Measurements from ENCODE around the gene S100A16. TPM values are rescaled to one million over a fixed set of nuclear protein-coding genes. Genes with fewer than 3 reads are reported as not detected.

Gene S100A16
- total RNA-seq, 1 experiment from 2014 or later, result 196 TPM

- Histone ChIP-seq H3K9me3 (ENCODE audit: control insufficient read depth in 1 of 2, insufficient read depth in 1 of 2, low read depth in 1 of 2, low read length in 2 of 2) (no peaks in the 10 kb centered on the region), H3K27ac (ENCODE audit: low read depth, low read length) (peak overlapping the region; percentile 100), H3K4me2 (ENCODE audit: low read length) (peak overlapping the region; percentile 77), H3K4me3 (replicated peaks in 1 of 2; ENCODE audit: low read depth in 1 of 2, low read length in 2 of 2) (no peak overlapping the region), H4K20me1 (ENCODE audit: insufficient read depth) (no peaks in the 10 kb centered on the region), H2AFZ (ENCODE audit: low read depth, low read length, poor library complexity, severe bottlenecking) (no peak overlapping the region), H3K36me3 (ENCODE audit: control insufficient read depth in 1 of 2, insufficient read depth in 2 of 2, low read length in 2 of 2) (no peaks in the 10 kb centered on the region), H3K9ac (ENCODE audit: low read length) (peak overlapping the region; percentile 80), H3K4me1 (ENCODE audit: control insufficient read depth in 1 of 2, insufficient read depth in 2 of 2, low read length in 2 of 2) (peaks cover 53 to 70% of the 10 kb centered on the region in 2 experiments), H3K9me2 (ENCODE audit: insufficient read depth) (no peaks in the 10 kb centered on the region), H3K27me3 (ENCODE audit: insufficient read depth, low read length) (no peaks in the 10 kb centered on the region), H3K79me2 (ENCODE audit: insufficient read depth, low read length) (no peaks in the 10 kb centered on the region)
- intact Hi-C loops (cut with micrococcal nuclease), result no loop called here
- DNase-seq (ENCODE audit: low read depth, low spot score) (no peak), ATAC-seq (no peak)
- BruUV-seq (replicated peaks), result no TSS peak
- ChIA-PET CTCF (interaction anchor here (1.5 kb wide), 1 partner anchor 9 kb away, joined by 5 read pairs; no protein-coding TSS in a partner anchor), POLR2A (interaction anchor here (1.0 to 4.6 kb wide), 2 partner anchors 23 to 29 kb away, joined by 3 to 114 read pairs; partner anchors contain the start of genes S100A5 and S100A6), RAD21 (ENCODE audit: low non-redundant PET in 1 of 2, low total read pairs in 2 of 2, uncharacterized antibody in 2 of 2, unreplicated experiment in 2 of 2) (no interaction called here)
- TF ChIP-seq ELF1 (IDR thresholded peaks at IDR 0.05; ENCODE audit: borderline replicate concordance, low read depth), result no peak
- TF ChIP-seq EZH2phosphoT487 (IDR thresholded peaks at IDR 0.05; ENCODE audit: borderline replicate concordance), result no peak
- TF ChIP-seq YY1 (IDR thresholded peaks at IDR 0.05; ENCODE audit: extremely low read depth, insufficient replicate concordance, low read depth, low read length), result no peak
- TF ChIP-seq ATF3 (IDR thresholded peaks at IDR 0.05), result no peak
- TF ChIP-seq SIN3A (IDR thresholded peaks at IDR 0.05; ENCODE audit: low read depth), result no peak
- no peak for TF ChIP-seq CBX3 (IDR thresholded peaks at IDR 0.05; ENCODE audit: low read depth)
- TF ChIP-seq SRF (IDR thresholded peaks at IDR 0.05; ENCODE audit: low read depth), result no peak
- no peak for TF ChIP-seq REST (IDR thresholded peaks at IDR 0.05; ENCODE audit: low read depth)
- TF ChIP-seq CTCF (IDR thresholded peaks at IDR 0.05 in 2 of 3, conservative IDR thresholded peaks at IDR 0.05 in 1 of 3; ENCODE audit: borderline replicate concordance in 1 of 3, insufficient read depth in 1 of 3, low read depth in 2 of 3, low read length in 2 of 3), result no peak
- no peak for TF ChIP-seq FOSL1 (IDR thresholded peaks at IDR 0.05; ENCODE audit: low read depth)
- TF ChIP-seq TCF7L2 (IDR thresholded peaks at IDR 0.05; ENCODE audit: borderline replicate concordance, extremely low read depth, insufficient read depth, insufficient read length), result no peak
- no peak for TF ChIP-seq MAX (IDR thresholded peaks at IDR 0.05)
- no peak for TF ChIP-seq ZNF274 (IDR thresholded peaks at IDR 0.05; ENCODE audit: low read depth, low read length)
- TF ChIP-seq ZBTB33 (IDR thresholded peaks at IDR 0.05; ENCODE audit: extremely low read depth, insufficient replicate concordance, low read length), result no peak
These were observed 49.4 kb downstream of the S100A16 start for GRCh38 chr1:153563483-153563901.

Measured in HCT116 (cell line).